Panc1 (cell line): Measurements from ENCODE around the gene PFKFB4. TPM values are rescaled to one million over a fixed set of nuclear protein-coding genes. Genes with fewer than 3 reads are reported as not detected.

Experiments
- ATAC-seq: fragments of 200-7000 bp; cut with Tn5 transposase; 2 replicates; pipeline ENCODE4 v1.9.1; 2020; ENCODE audit warnings: mild to moderate bottlenecking, moderate library complexity
- BruUV-seq: library from RNA; stranded (reverse); fragments of 400-500 nt; replicated peaks from 2 replicates; lab custom pipeline; 2021; lab: Mats Ljungman, UMichigan
- CTCF ChIA-PET: fragments of 300-600 bp; sonication (Branson Sonifier 250); formaldehyde crosslinking; loops from one replicate; lab custom pipeline; 2022; ENCODE audit warnings: antibody characterized with exemption; lab: Charles Lee
- POLR2A ChIA-PET: fragments of 300-600 bp; sonication (Branson Sonifier 250); formaldehyde crosslinking; loops from one replicate; lab custom pipeline; 2022; ENCODE audit warnings: antibody characterized with exemption; lab: Charles Lee
- DNase-seq: peaks from one replicate; pipeline ENCODE4 v3.0.0-alpha.2; 2010; ENCODE audit warnings: low read depth, low spot score
- H3K27ac ChIP-seq: 2 replicates; pipeline ENCODE4 v1.5.1; 2011; ENCODE audit warnings: mild to moderate bottlenecking, low read length, inconsistent platforms
- H3K27me3 ChIP-seq: fragments of 200-500 bp; sonication (Bioruptor generic); 2 replicates; pipeline ENCODE4 v1.6.0; 2014; ENCODE audit warnings: low read length, inconsistent platforms; ENCODE audit not compliant: control insufficient read depth, insufficient read depth
- H3K36me3 ChIP-seq: fragments of 200-500 bp; sonication (Bioruptor generic); 2 replicates; pipeline ENCODE4 v1.5.1; 2014; ENCODE audit warnings: inconsistent platforms, mild to moderate bottlenecking, low read length, moderate library complexity; ENCODE audit not compliant: control insufficient read depth, insufficient read depth
- H3K4me1 ChIP-seq: 2 replicates; pipeline ENCODE4 v1.5.1; 2011; ENCODE audit warnings: inconsistent platforms, mild to moderate bottlenecking, low read length, moderate library complexity; ENCODE audit not compliant: control insufficient read depth, insufficient read depth
- H3K4me3 ChIP-seq, 2 experiments: 2 replicates each; pipeline ENCODE4 v1.5.1; 2011 to 2012; ENCODE audit warnings: low read depth in 2 of 2, low read length in 2 of 2, mild to moderate bottlenecking in 2 of 2, inconsistent platforms in 1 of 2, moderate library complexity in 1 of 2
- H3K9me3 ChIP-seq: fragments of 200-500 bp; sonication (Bioruptor generic); 2 replicates; pipeline ENCODE4 v1.5.1; 2014; ENCODE audit warnings: low read depth, mild to moderate bottlenecking, inconsistent platforms, low read length, moderate library complexity; ENCODE audit not compliant: control insufficient read depth, insufficient read depth
- POLR2AphosphoS5 ChIP-seq: IDR thresholded peaks from 2 replicates; pipeline ENCODE4 v1.6.1; 2012; ENCODE audit warnings: mild to moderate bottlenecking, low read depth, low read length, moderate library complexity
- SIN3A ChIP-seq: IDR thresholded peaks from 2 replicates; pipeline ENCODE4 v1.6.1; 2012; ENCODE audit warnings: low read depth, mild to moderate bottlenecking, low read length, moderate library complexity, borderline replicate concordance; ENCODE audit not compliant: insufficient read depth
- TCF7L2 ChIP-seq: IDR thresholded peaks from 2 replicates; pipeline ENCODE4 v1.6.1; 2011; ENCODE audit warnings: mild to moderate bottlenecking, low read depth, low read length, inconsistent platforms
- in situ Hi-C: cut with HindIII; loops from 2 replicates; pipeline ENCODE4 v1.10.0; 2016; ENCODE audit warnings: low sequenced_read_pairs, low pct_unique_long_range_greater_than_20kb
- intact Hi-C: fragments of 100-400 bp; cut with micrococcal nuclease; formaldehyde crosslinking; loops from one replicate; pipeline ENCODE4 v1.10.0; 2022; ENCODE audit not compliant: unreplicated experiment
- total RNA-seq: library from RNA; stranded (reverse); gene quantifications from one replicate; pipeline ENCODE4 v1.2.1, GENCODE V29; 2021; ENCODE audit not compliant: unreplicated experiment
- TF ChIP-seq, protein P1 (sequence below), 2 experiments: IDR thresholded peaks; 2 replicates each; pipeline ENCODE4 v1.6.1; 2011 to 2012; ENCODE audit warnings: low read depth in 2 of 2, control low read depth in 1 of 2, low read length in 1 of 2, mild to moderate bottlenecking in 1 of 2, moderate library complexity in 1 of 2; ENCODE audit not compliant: insufficient read depth in 1 of 2
- TF ChIP-seq, protein P2 (sequence below): fragments of 450-650 bp; IDR thresholded peaks from 2 replicates; pipeline ENCODE4 v1.5.1; 2017; ENCODE audit warnings: mild to moderate bottlenecking

PFKFB4 gene
- total RNA-seq, 1 experiment from 2014 or later: 6.0 TPM

DNA sequence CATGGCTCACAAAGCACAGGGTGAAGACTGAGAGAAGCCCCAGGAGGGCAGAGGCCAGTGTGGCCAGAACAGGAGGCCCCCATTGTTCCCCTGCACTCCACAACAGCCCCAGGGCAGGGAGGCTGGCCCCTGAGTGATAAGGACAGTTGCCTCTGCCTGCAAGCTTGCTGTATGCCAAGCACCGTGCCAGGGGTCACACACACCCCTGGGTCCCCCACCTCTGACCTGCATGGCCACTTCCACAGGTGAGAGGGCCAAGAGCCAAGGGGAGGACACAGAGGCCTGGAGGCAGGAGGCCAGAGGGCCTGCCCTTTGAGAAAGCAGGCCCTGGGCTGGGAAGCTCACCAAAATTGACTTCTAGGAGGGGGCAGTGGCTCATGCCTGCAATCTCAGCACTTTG lies 86.3 kb downstream of the PFKFB4 start:
- Histone ChIP-seq H3K27ac (no peak overlapping the region), H3K4me1 (peaks cover 13% of the 10 kb centered on the region), H3K9me3 (no peaks in the 10 kb centered on the region), H3K4me3 (no peak overlapping the region), H3K36me3 (no peaks in the 10 kb centered on the region; the same call in 1 of the 2 replicates), H3K27me3 (no peaks in the 10 kb centered on the region)
- POLR2A ChIA-PET: no interaction called here
- ATAC-seq (no peak), DNase-seq (no peak)
- BruUV-seq: no TSS peak
- intact Hi-C loops: no loop called here
- TF ChIP-seq, protein P1, sequence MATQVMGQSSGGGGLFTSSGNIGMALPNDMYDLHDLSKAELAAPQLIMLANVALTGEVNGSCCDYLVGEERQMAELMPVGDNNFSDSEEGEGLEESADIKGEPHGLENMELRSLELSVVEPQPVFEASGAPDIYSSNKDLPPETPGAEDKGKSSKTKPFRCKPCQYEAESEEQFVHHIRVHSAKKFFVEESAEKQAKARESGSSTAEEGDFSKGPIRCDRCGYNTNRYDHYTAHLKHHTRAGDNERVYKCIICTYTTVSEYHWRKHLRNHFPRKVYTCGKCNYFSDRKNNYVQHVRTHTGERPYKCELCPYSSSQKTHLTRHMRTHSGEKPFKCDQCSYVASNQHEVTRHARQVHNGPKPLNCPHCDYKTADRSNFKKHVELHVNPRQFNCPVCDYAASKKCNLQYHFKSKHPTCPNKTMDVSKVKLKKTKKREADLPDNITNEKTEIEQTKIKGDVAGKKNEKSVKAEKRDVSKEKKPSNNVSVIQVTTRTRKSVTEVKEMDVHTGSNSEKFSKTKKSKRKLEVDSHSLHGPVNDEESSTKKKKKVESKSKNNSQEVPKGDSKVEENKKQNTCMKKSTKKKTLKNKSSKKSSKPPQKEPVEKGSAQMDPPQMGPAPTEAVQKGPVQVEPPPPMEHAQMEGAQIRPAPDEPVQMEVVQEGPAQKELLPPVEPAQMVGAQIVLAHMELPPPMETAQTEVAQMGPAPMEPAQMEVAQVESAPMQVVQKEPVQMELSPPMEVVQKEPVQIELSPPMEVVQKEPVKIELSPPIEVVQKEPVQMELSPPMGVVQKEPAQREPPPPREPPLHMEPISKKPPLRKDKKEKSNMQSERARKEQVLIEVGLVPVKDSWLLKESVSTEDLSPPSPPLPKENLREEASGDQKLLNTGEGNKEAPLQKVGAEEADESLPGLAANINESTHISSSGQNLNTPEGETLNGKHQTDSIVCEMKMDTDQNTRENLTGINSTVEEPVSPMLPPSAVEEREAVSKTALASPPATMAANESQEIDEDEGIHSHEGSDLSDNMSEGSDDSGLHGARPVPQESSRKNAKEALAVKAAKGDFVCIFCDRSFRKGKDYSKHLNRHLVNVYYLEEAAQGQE (IDR thresholded peaks at IDR 0.05; ENCODE audit: insufficient read depth in 1 of 2, low read depth in 2 of 2, low read length in 1 of 2): no peak
- in situ Hi-C loops: no loop called here
- CTCF ChIA-PET: no interaction called here

DNA sequence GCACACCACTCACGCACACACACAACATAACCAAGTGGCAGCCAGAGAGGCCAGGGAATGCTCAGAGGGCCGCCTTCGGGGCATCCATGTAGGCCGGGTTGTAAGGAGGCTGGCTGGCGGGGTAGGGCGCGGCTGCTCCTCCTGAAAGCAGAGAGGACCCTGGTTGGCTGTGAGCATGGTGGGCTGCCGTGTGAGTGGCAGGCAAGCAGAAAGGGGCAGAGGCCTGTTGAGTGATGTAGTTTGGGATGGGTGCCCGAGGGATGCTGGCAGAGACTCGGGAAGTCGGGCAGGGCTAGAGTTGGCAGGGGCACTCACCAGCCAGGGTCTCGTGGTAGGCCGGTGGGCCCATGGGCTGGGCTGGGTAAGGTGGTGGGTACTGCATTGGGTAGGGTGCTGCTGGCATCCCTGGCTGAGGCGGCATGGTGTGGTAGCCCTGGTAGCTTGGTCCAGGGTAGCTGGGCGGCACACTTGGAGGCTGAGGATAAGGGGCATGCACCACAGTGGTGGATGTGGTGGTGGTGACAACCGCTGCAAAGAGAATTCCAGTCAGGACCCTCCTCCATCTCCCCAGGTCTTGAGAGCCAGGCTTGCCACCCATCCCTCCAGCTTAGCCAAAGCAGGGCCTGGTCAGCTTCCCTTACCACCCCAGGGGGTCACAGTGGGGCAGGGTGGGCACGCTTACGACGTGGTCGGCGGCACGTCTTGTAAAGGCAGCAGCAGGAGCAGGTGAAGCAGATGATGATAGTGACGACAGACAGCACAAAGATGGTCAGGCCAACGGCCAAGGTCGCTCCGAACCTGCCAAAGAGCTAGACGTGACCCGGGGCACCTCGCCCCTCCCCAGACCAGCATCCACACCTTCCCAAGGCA lies 87.3 kb downstream of the PFKFB4 start:
- ATAC-seq (no peak), DNase-seq (no peak)
- no peak overlapping the region for H3K27ac ChIP-seq
- H3K27me3 ChIP-seq: no peaks in the 10 kb centered on the region
- intact Hi-C loops (loop anchor here (5.0 kb wide), 1 partner anchor 78 kb away; no protein-coding TSS in a partner anchor), in situ Hi-C loops (no loop called here)
- peaks cover 17% of the 10 kb centered on the region for H3K4me1 ChIP-seq
- ChIA-PET POLR2A (no interaction called here), CTCF (no interaction called here)
- no peaks in the 10 kb centered on the region; the same call in 1 of the 2 replicates for H3K36me3 ChIP-seq
- BruUV-seq: no TSS peak
- TF ChIP-seq SIN3A (no peak), POLR2AphosphoS5 (no peak), TCF7L2 (no peak)
- TF ChIP-seq, protein P1 (IDR thresholded peaks at IDR 0.05; ENCODE audit: insufficient read depth in 1 of 2, low read depth in 2 of 2, low read length in 1 of 2): no peak
- TF ChIP-seq, protein P2, sequence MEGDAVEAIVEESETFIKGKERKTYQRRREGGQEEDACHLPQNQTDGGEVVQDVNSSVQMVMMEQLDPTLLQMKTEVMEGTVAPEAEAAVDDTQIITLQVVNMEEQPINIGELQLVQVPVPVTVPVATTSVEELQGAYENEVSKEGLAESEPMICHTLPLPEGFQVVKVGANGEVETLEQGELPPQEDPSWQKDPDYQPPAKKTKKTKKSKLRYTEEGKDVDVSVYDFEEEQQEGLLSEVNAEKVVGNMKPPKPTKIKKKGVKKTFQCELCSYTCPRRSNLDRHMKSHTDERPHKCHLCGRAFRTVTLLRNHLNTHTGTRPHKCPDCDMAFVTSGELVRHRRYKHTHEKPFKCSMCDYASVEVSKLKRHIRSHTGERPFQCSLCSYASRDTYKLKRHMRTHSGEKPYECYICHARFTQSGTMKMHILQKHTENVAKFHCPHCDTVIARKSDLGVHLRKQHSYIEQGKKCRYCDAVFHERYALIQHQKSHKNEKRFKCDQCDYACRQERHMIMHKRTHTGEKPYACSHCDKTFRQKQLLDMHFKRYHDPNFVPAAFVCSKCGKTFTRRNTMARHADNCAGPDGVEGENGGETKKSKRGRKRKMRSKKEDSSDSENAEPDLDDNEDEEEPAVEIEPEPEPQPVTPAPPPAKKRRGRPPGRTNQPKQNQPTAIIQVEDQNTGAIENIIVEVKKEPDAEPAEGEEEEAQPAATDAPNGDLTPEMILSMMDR: no peak
- H3K4me3 ChIP-seq: no peak overlapping the region
- H3K9me3 ChIP-seq: no peaks in the 10 kb centered on the region
